Measurements from ENCODE around the gene ATP8B1.

The ATP8B1 gene

DNA sequence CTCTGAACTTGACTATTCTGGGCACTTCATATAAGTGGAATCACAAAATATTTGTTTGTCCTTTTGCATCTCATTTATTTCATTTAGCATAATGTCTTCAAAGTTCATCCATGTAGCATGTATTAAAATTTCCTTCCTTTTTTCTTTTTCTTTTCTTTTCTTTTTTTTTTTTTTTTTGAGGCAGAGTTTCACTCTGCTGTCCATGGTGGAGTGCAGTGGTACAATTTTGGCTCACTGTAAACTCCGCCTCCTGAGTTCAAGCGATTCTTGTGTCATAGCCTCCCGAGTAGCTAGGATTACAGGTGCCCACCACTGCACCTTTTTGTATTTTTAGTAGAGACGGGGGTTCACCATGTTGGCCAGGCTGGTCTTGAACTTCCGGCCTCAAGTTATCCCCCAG, 11.9 kb downstream of the ATP8B1 start:
- no peak for DNase-seq

DNA sequence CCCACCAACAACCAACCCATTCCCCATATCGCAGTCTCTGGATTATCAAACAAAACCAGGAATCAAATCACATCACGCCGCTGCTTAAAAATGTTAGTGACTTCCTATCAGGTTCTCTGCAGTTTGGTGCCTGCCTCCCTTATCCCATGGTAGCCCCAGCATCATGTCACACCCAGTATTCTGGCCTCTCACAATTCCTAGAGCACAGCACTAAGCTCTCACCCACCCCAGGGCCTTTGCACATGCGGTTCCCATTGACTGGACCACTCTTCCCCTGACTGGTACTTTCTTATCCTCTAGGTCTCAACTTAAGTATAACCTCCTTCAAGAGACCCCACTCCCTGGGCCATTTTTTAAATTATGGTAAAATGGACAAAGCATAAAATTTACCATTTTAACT, 12.8 kb downstream of the ATP8B1 start:
- DNase-seq: no peak

DNA sequence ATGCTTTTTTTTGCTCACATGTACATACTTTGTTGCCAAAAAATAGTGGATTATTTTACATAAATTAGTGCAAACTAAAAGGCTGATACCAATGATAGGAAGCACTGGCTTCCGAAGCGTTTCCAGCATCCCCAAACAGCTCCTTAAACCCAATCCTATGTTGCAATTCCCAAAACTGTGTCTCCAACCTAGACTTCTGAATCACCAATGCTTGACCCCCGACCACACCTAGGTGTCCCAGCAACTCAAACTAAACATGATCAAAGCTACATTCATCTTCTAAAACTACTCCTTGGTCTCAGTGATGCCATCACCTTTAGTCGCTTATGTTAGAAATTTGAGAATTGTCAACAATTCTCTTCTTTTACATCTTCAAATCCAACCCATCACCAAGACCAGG, 13.4 kb downstream of the ATP8B1 start:
- DNase-seq: no peak

DNA sequence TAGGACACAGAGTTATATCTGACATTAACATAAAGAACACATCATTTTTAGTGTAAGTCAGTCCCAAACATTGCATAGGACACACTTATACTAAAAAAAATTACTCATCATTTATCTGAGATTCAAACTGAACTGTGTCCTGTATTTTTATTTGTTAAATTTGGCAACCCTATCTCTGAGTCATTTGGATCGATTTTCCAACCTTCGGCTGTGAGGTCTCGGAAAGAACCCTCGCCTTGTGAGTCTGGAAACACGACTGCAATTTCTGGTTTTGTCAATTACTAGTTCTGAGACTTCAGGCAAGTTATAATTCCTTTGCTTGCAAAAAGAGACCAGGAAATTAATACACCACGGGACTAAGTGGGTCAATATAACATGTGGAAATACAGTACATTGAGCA, 14.0 kb downstream of the ATP8B1 start:
- DNase-seq: no peak

DNA sequence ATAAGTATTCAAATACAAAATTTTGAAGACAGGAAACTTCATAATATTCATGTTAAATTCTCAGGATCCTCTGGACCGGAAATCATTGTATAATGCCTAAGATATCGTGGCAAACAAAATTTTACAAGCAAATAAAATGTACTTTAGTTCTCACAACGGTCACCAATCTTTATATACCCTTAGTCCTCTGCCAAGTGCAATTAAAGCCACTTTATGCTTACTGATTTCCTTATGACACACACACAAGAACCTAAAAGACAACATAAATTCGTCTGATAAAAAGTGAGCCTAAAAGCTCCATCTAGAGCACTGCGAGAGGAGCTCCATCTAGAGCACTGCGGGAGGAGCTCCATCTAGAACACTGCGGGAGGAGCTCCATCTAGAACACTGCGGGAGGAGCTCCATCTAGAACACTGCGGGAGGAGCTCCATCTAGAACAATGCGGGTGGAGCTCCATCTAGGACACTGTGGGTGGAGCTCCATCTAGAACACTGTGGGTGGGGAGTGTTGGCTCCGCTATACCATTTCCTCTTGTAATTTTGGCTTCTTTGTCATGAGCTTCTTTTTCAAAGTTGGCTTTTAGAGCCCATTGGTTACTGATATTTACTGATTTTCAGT, 15.9 kb downstream of the ATP8B1 start:
- no peak for DNase-seq

DNA sequence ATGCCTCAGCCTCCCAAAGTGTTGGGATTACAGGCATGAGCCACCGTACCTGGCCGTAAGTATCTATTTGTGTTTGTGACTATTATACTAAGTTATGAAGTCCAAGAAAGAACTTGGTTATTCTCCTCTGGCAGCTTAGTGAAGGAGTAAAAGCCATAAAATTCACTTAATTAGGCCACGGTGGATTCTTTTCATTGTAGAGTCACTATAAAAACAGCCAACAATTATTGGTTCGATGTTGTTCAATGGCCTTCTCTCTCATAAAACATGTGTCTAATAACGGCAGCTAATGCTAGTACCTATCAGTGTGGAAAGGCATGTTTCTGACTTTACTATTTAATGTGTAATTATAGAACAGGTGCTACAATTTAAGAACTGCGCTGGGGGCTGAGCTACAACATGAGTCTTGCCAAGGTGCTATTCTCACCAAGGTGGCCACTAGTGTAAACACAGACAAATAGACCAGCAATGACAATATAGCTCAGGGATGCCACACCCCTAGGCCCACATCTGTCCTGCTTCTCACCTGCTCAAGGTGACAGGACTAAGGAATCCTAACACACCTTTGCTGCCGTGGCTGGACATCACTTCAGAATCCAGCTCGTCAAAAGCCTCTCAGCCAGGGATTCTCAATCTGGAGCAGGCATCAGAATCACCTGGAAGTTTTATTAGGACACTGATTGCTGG, 17.2 kb downstream of the ATP8B1 start:
- no peak for DNase-seq

DNA sequence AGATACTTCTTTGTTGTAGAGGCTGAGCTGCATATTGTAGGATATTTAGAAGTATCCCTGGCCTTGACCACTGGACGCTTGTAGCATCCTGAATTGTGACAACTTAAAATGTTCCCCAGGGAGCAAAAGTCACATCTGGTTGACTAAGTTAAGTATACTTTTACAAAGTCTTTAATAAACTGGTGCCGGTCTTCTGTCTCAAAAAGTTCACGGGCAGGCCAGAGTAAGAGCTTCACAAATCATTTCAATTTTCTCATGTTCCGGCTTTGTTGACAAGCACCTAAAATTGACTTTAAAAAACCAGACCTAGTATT, 18.4 kb downstream of the ATP8B1 start:
- DNase-seq: no peak

DNA sequence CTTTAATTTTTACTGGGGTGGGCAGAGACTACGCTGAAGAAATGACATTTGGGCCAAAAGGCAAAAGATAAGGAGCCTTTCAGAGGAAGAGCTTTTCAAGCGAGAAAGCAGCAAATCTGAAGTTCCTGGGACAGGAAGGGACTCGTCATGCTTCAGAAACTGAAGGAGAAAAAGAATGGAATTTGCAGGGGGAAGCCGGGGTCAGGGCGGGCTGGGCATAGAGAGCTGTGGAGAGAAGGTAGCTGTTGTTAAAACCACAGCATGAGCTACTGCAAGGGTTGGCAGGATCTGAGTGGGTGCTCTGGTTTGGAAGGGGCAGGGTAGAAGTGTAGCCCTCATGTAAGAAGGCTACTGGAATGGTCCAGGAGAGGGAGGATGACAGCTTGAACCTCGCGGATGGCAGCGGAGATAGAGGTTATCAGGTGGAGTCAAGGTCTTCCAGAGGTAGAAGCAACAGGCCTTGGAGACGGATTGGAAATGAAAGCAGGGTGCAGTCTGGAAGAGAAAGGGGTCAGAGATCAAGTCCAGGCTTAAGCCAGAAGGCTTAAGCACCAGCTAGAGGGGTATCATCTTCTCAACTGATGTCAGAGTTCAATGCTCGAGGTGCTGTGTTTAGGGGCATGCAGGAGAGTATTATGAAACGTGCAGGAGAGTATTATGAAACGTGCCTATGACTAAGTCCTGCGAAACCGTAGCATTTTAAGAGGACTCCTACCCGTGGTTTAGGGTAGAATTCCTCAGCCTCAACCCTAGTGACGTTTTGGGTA, 18.9 kb downstream of the ATP8B1 start:
- no peak for DNase-seq

DNA sequence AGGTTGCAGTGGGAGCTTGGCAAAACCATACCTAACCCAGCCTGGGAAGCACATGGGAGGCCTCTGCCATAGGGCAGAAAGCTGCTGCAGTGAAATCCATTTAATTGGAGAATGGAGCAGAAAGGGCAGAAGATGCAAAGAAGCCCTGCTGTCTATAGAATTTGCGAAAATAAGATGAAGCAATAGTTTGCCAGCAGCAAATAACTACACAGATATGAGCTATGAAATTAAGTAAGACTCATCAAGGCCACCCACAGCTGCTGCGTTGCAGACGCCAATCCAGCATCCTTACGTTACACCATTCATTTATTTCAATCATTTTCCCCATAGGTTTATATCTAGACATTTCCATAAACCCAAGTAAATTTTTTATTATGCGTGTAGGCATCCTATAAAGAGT, 21.1 kb downstream of the ATP8B1 start:
- no peak for DNase-seq

DNA sequence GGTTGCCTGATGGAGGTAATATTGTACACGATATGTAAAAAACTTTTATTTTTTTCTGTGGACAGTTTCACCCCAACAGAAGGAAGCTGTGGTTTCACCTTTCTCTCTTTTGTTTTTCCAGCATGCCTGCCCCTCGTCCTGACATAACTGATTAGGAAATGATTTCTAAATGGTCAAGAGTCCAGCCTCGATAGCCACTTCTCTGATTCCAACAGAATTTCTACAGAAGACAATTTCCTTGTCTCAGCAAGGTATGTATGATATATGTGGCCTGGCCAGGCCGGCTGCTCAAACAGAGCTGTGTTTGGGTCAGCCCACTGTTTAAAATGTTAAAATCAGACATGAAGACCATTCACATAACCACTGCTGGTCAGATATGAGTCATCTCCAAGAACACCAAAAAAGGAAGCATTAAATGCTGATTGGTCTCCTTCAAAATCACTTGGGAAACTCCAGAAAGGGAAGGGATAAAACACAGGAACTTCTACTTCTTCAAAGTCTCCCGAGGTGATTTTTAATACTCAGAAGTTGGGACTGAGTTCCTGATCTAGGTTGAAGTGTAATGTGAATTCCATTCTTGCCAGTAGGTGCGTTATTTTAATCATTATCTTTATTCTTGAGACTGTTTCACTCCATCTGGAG, 22.3 kb downstream of the ATP8B1 start:
- DNase-seq: no peak

DNA sequence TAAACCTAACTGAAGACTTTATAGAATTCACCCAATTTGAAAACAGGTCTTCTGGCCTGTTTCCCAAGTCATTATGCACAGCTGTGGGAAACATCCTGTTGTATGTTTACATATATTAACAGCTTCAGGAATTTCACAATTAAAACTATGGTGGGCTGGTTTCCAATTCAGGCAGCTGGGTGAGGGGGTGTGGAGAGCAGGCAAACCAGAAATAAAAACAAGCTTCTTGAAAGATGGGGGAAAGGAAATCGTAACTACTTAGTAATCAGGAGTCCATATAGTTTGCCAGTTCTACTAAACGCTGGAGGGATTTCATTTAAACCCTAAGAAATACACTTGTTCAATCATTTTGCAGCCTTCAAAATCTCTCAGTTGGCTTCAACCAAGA, 22.8 kb downstream of the ATP8B1 start:
- DNase-seq: no peak

DNA sequence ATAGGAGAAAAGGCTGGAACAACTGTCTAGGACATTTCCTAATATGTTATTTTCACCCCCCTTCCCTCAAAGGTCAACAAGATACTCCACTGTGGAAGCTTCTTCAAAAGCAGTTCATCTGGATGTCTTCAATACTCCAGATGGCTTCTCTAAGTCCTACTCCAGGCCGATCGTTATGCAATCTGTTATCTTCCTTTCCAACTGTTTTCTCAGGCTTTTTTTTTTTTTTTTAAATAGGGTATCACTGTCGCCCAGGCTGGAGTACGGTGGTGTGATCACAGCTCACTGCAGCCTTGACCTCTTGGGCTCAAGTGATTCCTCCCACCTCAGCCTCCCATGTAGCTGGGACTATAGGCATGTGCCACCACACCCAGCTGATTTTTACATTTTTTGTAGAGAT, 26.3 kb downstream of the ATP8B1 start:
- DNase-seq: no peak

DNA sequence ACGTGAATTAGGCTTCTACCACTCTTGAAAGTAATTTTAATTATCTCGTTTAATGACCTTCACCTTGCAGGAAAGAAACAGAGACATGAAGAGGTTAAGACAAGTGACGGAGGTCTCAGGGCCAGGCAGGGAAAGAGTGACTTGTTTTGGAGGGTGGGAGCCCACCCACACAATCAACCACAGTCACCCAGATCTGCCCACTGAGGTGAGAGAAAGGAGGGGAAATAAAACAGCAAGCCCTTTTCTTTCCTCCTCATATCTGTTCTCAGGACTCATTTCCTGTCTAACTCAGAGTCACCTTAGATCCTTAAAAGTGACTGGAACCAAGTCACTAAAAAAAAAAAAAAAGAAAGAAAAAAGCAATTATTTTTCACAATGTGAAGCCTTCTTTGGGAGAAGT, 26.8 kb downstream of the ATP8B1 start:
- DNase-seq: no peak

DNA sequence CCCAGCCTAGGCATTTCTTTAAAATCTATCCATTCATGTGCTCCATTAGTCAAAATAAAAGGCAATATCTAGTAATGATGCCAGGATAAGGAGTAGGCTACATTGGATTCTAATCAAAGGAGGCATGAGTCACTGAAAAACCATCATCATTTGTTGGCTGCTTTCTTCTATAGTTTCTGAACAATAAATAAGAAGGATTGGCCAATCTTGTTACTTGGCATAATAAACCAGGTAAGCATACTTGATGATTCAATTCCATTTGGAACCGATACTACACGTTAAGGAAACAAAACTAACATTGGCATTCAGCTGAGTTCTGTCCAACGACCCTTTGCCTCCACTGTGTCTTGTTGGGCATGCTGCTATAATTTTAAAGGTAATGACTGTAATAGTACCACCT, 27.2 kb downstream of the ATP8B1 start:
- DNase-seq: no peak

DNA sequence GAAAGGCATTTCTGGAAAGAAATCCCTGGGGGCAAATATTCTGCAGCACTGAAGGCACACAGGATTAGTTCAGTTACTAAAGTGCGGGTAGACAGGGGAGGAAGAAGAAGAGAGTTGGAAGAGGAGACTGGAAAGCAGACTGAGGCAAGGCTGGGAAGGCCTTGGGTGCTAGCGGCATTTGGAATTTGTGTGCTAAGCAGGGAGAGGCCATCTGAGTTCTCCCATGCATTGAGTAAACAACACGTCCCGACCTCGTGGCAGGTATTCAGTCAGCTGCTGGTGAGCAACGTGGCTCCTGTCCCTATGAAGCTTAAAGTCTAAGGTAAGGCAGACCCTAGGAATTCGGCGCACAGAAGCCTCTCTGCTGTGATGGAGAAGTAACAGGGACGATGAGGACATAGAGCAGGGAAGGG, 30.7 kb downstream of the ATP8B1 start:
- DNase-seq: no peak

DNA sequence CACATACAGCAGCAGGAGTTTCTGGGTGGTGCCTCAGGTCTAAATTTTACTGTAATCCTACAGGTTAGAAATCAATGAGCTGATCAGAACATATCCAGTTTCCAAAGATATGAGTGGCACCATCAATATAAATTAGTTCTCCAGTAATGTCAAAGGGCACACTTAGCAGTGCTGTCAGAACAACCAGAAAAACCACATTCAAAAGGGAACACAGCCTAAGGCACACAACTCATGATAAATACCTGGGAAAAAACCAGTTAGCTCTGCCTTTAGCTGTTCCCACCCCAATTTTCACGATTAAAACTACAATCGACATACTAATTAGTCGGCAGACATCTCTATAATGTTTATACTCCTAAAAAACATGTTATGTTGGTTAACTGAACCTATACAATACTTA, 31.5 kb downstream of the ATP8B1 start:
- DNase-seq: no peak

DNA sequence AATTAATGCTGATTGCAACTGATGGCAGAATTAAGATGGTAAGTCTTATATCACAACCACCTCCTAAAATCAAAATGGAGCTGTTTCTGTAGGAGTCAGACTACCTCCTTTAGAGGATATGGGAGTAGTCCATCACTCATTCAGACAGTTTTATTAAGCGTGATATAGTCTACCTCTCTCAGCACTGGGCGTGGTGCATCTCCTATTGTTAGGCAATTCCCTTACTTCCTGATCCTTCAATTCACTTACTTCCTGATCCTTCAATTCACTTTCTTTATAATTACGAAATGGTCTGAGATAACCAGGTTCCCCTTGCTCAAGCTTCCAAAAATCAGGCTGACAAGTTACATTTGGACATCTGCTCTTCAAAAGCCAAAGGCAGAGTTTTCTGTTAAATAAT, 31.9 kb downstream of the ATP8B1 start:
- DNase-seq: no peak

DNA sequence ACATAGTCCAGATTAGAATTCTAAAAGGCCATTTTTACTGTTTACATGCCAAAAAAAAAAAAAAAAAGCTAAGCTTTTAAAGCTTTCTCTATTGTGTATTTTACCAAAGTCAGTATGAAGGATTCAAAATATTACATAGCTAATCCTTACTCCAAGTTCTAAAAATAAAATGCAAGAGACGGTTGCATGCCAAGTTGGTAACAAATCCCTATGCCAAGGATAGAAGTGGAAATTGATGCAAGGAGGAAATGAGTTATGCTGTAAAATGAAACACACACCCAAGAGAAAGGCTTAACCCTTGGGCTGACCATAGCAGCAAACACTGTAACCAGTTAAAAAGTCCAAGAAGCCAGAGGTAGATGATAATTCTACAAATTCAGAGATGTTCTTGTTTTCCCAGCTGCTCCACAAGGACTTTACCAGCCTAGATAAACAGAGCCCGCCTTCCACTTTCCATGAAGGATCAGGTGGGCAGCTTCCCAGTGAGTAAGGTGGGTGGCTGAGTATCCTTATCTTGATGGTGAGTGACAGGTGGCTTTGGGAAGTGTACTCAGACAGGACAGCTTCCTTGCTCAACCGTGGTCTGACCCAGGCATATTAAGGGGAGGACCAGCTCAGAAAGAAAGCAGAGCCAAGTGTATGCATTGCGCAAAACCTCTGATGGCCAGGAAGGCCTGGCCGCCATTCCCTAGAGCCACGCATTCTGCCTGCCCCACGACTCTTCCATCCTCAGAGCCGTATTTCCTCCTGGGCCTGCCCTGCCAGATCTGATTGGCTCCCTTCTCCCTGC, 34.4 kb downstream of the ATP8B1 start:
- DNase-seq: no peak

DNA sequence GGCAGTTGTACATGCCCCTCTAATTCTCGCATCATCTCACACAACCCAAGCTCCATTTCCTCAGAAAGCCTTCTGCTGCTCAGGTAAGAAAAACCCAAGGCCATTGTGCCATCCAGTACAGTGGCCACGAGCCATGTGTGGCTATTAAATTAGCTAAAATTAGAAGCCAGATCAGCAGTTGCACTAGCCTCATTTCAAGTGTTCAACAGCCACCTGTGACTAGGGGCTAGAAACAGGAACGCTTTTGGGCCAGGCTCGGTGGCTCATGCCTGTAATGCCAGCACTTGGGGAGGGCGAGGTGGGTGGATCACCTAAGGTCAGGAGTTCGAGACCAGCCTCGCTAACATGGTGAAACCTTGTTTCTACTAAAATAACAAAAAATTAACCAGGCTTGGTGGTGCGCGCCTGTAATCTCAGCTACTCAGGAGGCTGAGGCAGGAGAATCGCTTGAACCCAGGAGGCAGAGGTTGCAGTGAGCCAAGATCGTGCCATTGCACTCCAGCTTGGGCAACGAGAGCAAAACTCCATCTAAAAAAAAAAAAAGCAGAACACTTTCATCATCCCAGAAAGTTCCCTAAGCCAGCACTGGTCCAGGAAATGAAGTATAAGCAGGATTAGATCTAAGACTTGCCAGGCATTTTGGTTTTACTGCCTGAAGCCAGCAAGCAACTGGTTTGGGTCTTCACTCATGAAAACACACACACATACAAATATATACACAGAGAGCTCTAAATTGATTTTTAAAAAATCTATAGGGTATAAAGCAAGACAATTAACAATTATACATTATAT, 35.7 kb downstream of the ATP8B1 start:
- DNase-seq: no peak

DNA sequence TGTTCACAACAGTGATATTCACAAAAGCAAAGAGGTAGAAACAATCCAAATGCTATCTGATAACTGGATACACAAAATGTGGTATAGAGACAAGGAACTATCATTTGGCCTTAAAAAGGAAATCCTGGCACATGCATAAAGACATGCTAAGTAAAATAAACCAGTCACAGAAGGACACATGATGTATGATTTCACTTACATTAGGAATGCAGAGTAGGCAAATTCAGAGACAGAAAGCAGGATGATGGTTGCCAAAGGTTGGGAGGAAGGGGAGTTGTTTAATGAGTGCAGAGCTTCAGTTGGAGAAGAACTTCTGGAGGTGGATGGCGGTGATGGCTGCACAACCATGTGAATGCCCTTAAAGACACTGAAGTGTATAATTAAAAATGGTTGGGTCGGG, 38.1 kb downstream of the ATP8B1 start:
- DNase-seq: no peak

DNA sequence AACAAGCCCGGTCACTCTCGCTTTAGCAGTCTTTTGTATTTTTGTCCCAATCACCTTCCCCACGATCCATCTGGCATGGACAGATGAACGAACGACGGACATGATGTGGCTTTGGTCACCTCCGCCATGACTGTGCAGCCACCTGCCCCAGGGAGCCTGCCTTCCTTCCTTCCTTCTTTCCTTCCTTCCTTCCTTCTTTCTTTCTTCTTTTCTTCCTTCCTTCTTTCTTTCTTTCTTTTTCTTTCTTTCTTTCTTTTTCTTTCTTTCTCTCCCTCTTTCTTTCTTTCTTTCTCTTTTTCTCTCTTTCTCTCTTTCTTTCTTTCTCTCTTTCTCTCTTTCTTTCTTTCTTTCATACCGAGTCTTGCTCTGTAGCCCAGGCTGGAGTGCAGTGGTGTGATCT, 39.0 kb downstream of the ATP8B1 start:
- no peak for DNase-seq

DNA sequence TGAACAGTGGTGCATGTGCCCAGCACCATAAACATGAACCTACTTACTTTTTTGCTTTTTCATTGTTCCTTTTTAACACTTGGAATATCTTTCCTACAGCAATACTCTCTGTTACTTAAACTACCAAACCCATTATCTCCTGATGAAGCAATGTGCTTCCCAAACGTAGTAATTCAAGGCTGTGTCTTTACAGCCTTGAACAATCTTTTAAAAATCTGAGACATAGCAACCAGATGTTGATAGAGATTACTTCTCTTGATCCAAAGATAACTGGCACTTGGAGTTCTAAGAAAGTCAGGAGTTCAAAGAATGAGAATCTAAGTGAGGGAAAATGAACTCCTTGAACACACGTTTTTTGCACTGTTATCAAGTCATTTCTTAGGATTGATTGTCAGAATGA, 40.4 kb downstream of the ATP8B1 start:
- no peak for DNase-seq

Measured in GOT3 (cell line).